Omental fat pad (tissue), 4 donors: Measurements from ENCODE around the gene CSF2. TPM values are rescaled to one million over a fixed set of nuclear protein-coding genes. Genes with fewer than 3 reads are reported as not detected.

Experiments used
- ATAC-seq: fragments of 150-250 bp; one replicate; pipeline ENCODE4 v1.9.1; 2016; ENCODE audit warnings: mild to moderate bottlenecking, moderate library complexity; ENCODE audit not compliant: low FRiP score
- DNase-seq: peaks from one replicate; pipeline ENCODE4 v3.0.0-alpha.2; 2019; ENCODE audit warnings: low spot score
- CTCF ChIP-seq, 3 donors: fragments of 450-650 bp; IDR thresholded peaks; one replicate each; pipeline ENCODE4 v1.5.1; 2016 to 2017; ENCODE audit warnings: antibody characterized with exemption in 3 of 3, mild to moderate bottlenecking in 3 of 3, moderate library complexity in 2 of 3
- total RNA-seq, 4 donors: library from RNA; depleted of rRNA; stranded (reverse); fragments of >200 nt; gene quantifications; one replicate each; pipeline ENCODE4 v1.1.0, GENCODE V29; 2016

Gene CSF2
- total RNA-seq, 4 donors from 2014 or later: not detected

- ATAC-seq: no peak
- no peak for DNase-seq
- no peak for TF ChIP-seq CTCF (IDR thresholded peaks at IDR 0.05)
Measured at GRCh38 chr5:132069561-132069960, 4.0 kb upstream of the CSF2 start.

GRCh38 chr5:132069994-132070393 is 3.6 kb upstream of the CSF2 start:
- ATAC-seq (no peak), DNase-seq (no peak)
- TF ChIP-seq CTCF (IDR thresholded peaks at IDR 0.05): no peak

GRCh38 chr5:132070460-132071337 is 2.9 kb upstream of the CSF2 start:
- no peak for TF ChIP-seq CTCF (IDR thresholded peaks at IDR 0.05)
- DNase-seq (no peak), ATAC-seq (no peak)

- no peak for ATAC-seq
Measured at GRCh38 chr5:132071338-132071707, 2.3 kb upstream of the CSF2 start.

GRCh38 chr5:132072070-132072469 is 1.5 kb upstream of the CSF2 start:
- ATAC-seq: no peak
- TF ChIP-seq CTCF (IDR thresholded peaks at IDR 0.05): no peak
- DNase-seq: no peak

More at GRCh38 chr5:132071338-132071707, 2.3 kb upstream of the CSF2 start:
- TF ChIP-seq CTCF (IDR thresholded peaks at IDR 0.05): no peak
- no peak for DNase-seq

GRCh38 chr5:132072528-132072927 is 1.1 kb upstream of the CSF2 start:
- TF ChIP-seq CTCF (IDR thresholded peaks at IDR 0.05): no peak
- DNase-seq: no peak
- ATAC-seq: no peak
